ENCODE data around the gene NAA38.

Gene NAA38

DNA sequence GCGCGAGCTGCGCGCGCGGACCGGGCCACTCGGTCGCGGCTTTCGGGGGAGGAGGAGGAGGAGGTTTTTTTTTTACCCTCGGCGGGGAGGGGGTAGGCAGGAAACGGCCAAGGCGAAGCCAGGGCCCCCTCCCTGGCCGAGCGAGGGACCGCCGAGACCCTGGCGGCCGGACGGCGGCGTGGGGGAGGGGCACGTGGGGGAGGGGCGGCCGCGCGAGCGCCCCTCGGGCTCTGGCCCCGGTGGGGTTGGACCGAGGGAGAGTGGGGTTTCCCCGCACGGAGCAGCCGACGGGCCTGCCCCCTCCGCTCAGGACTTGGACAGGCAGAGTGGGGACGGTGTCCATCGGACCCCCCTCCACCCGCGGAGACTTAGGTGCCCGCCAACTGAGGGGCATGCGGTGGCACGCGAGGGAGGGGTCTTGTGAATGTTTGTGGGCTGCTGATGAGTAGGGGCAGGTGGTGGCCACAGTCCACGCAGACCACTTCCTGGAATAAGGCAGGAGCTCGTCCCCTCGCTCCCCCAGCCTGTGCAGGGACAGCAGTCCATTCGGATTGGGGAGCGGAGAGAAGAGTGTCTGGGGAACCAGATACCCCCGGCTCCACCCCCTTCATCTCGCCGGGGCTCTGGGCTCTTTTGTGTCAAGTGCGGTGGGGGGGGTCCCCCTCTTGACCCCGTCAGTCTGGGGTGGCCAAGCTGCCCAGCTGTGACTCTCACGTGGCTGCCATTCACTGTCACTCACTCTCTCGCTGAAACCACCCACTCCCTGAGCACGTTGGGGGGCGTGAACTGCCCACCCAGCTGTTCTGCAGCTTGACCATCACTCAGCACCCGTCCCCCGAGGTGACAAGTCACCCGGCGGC is 28.2 kb upstream of the NAA38 start:
- TF ChIP-seq, protein P1, sequence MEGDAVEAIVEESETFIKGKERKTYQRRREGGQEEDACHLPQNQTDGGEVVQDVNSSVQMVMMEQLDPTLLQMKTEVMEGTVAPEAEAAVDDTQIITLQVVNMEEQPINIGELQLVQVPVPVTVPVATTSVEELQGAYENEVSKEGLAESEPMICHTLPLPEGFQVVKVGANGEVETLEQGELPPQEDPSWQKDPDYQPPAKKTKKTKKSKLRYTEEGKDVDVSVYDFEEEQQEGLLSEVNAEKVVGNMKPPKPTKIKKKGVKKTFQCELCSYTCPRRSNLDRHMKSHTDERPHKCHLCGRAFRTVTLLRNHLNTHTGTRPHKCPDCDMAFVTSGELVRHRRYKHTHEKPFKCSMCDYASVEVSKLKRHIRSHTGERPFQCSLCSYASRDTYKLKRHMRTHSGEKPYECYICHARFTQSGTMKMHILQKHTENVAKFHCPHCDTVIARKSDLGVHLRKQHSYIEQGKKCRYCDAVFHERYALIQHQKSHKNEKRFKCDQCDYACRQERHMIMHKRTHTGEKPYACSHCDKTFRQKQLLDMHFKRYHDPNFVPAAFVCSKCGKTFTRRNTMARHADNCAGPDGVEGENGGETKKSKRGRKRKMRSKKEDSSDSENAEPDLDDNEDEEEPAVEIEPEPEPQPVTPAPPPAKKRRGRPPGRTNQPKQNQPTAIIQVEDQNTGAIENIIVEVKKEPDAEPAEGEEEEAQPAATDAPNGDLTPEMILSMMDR (conservative IDR thresholded peaks at IDR 0.05), result no peak
- no peak for TF ChIP-seq ZFX (IDR thresholded peaks at IDR 0.05)
- H3K27ac ChIP-seq, result peak overlapping the region; percentile 100

DNA sequence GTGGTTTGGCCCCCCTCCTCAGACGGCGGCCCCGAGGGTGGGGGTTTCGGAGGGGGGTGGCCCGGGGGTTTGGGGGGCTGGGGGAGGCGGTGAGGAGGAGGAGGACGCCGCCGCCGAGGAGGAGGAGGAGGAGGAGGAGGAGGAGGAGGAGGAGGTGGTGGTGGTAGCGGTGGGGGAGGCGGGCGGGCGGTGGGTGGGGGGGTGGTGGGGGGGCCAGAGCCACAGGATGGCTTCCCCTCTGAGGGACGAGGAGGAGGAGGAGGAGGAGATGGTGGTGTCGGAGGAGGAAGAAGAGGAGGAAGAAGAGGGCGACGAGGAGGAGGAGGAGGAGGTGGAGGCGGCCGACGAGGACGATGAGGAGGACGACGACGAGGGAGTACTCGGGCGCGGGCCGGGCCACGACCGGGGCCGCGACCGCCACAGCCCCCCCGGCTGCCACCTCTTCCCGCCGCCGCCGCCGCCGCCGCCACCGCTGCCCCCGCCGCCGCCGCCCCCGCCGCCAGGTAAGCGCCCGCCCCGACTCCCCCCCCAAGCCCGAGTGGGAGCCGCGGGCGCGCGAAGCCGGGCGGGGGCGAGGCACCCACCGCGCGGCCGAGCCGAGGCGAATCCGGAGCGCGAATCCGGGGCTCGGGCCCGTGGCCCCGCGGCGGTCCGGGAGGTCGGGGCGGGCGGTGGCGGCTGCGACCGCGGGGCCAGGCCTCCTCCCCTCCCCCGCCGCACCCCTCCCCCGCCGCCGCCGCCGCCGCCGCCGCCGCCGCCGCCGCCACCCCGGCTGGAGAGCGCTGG is 27.4 kb upstream of the NAA38 start:
- peak overlapping the region; percentile 100 for H3K27ac ChIP-seq
- TF ChIP-seq ZFX (IDR thresholded peaks at IDR 0.05), result peak; percentile 59; the same call in 1 of the 2 replicates
- TF ChIP-seq, protein P1 (conservative IDR thresholded peaks at IDR 0.05), result no peak

DNA sequence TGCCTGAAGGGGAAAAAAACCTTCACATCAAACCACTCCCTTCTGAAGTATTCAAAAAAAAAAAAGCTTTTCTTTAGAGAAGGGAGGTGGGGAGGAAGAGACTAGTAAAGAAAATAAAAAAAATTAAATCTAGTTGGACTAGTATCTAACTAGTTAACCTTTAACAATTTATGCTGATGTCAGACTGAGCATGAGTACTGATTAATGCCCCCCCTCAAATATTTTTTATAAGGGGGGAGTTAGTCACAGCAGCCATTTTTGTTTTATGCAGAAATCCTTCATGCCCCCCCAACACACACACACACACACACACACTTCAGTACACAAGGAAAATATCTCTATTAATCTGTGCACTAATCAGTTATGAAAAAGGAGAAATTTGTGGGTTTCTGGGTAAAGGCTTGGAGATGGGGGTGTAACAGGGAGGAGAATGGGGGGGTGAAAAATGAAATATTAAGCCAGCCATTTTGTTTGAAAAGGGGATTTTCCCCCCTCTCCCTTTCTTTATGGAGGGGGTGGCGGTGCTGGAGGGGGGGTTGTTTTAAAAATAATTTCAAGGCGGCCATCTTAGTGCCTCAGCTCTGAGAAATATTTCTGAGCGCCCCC is 26.5 kb upstream of the NAA38 start:
- no peak overlapping the region for H3K27ac ChIP-seq
- TF ChIP-seq, protein P1 (conservative IDR thresholded peaks at IDR 0.05), result no peak
- no peak for TF ChIP-seq ZFX (IDR thresholded peaks at IDR 0.05)

DNA sequence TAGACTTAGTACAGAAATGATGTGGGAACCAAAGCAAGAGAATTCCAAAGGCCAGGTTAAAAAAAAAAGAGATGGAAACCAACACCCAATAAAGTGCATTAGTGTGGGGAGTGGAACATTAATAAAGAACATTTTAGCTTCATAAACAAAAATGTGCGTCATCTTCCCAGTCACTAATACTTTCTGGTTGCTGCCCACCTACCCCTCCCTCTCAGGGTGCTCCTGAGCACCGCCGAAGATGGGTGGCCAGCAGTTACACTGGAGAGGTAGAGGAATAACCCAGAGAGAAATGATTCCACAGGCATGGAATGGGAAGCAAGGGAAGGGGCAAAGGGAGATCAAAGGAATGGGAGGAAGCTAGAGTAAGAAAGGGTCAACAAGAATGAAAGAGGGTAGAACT is 25.3 kb upstream of the NAA38 start:
- no peak for TF ChIP-seq ZFX (IDR thresholded peaks at IDR 0.05)
- TF ChIP-seq, protein P1 (conservative IDR thresholded peaks at IDR 0.05), result no peak
- H3K27ac ChIP-seq, result no peak overlapping the region

DNA sequence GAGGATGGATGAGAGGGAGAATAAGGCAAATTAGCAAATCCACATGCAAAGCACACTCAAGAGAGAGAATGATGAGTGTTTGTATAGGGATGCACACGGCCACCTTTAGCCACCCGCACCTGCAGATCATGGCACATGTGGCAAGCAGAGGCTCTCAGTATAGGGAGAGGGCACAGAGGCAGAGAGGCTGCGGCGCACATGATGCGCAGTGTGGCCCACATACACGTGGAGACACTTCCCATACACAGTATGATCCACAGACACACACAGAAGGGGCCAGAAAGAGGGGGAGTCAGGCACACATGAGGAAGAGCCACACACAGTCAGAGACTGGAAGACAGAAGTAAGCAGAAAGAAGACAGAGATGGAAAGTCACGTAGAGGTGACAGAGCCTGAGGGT is 24.7 kb upstream of the NAA38 start:
- TF ChIP-seq, protein P1 (conservative IDR thresholded peaks at IDR 0.05), result no peak
- TF ChIP-seq ZFX (IDR thresholded peaks at IDR 0.05), result no peak
- no peak overlapping the region for H3K27ac ChIP-seq

DNA sequence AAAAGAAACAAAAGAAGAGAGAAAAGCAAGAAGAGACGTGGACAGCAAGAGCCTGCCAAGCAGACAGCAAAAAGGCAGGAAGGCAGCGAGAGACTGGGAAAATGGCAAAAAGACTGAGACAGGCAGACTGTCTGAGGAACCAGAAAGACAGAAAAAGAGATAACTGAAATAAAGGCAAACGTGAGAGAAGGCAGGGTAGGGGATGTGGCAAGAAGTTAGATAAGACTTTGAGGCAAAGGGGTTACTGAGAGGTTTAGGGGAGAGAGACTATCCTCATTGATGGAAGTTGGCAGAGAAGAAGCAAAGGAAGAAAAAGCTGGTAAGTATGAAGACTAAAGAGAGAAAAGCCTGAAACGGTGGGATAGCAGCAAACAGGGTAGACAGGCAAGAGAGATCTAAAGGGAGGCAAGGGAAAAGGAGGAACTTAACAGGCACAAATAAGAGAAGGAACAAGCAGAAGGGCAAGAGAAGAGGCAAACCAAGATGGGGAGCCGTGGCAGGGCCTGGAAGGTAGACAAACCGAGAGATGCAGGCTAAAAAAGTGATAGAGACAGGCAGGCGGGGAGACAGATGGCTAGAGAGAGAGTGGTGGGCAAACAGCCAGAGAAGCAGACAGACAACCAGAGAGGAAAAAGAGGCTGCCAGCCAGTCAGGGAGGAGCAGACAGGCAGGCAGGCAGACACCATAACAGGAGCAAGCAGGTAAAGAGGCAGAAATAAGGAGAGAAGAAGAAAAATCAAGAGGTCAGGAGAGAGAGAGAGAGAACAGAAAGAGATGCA is 24.1 kb upstream of the NAA38 start:
- TF ChIP-seq, protein P1 (conservative IDR thresholded peaks at IDR 0.05), result no peak
- TF ChIP-seq ZFX (IDR thresholded peaks at IDR 0.05), result no peak

More for the DNA sequence above, 24.1 kb upstream of the NAA38 start:
- no peak overlapping the region for H3K27ac ChIP-seq
